ENCODE results near the gene SEC61A2. TPM values are rescaled to one million over a fixed set of nuclear protein-coding genes. Genes with fewer than 3 reads are reported as not detected.

SEC61A2 gene
- total and polyA plus RNA-seq, 2 experiments from 2014 or later = 8.7 to 17.6 TPM

GRCh38 chr10:12188656-12189055 lies 59.2 kb downstream of the SEC61A2 start (continued):
- TF ChIP-seq CTCF (conservative IDR thresholded peaks at IDR 0.05; ENCODE audit: low read depth in 2 of 2) (no peak), EZH2phosphoT487 (IDR thresholded peaks at IDR 0.05; ENCODE audit: unreplicated experiment) (no peak), ZNF331 (CRISPR knock-in tag; IDR thresholded peaks at IDR 0.05; ENCODE audit: low read depth) (no peak), ZNF462 (CRISPR knock-in tag; IDR thresholded peaks at IDR 0.05) (no peak)

- Histone ChIP-seq H3K27ac (ENCODE audit: low read depth) (peak overlapping the region; percentile 17; the same call in 1 of the 2 replicates), H3K4me2 (no peak overlapping the region), H3K4me1 (ENCODE audit: insufficient read depth) (peaks cover 5% of the 10 kb centered on the region), H3K4me3 (no peak overlapping the region), H3K36me3 (ENCODE audit: insufficient read depth) (peaks cover 13% of the 10 kb centered on the region; the same call in 1 of the 2 replicates), H3F3A (replicated peaks; ENCODE audit: low read depth) (no peaks in the 10 kb centered on the region), H3K9me2 (ENCODE audit: insufficient read depth) (no peaks in the 10 kb centered on the region), H4K20me1 (replicated peaks; ENCODE audit: insufficient read depth) (peaks cover 34% of the 10 kb centered on the region), H2AFZ (no peak overlapping the region), H3K27me3 (ENCODE audit: insufficient read depth) (no peaks in the 10 kb centered on the region), H3K79me2 (replicated peaks; ENCODE audit: insufficient read depth) (peaks cover 82% of the 10 kb centered on the region)
- no peak overlapping the region for H3K4me3 Mint-ChIP-seq
- DNase-seq (ENCODE audit: low spot score) = no peak
- no peak for ATAC-seq
- H3K27ac Mint-ChIP-seq = peak overlapping the region; percentile 75
- H3K27me3 Mint-ChIP-seq (ENCODE audit: insufficient read depth, low read depth, poor library complexity) = peaks cover 4% of the 10 kb centered on the region
- H3K36me3 Mint-ChIP-seq (ENCODE audit: low read depth) = peaks cover 36% of the 10 kb centered on the region
- peaks cover 20% of the 10 kb centered on the region for H3K4me1 Mint-ChIP-seq
- 0 out of 3 replicates have a peak, but pooled peaks cover 3% of the 10 kb centered on the region for H3K9me3 Mint-ChIP-seq
- TF ChIP-seq CTCF (conservative IDR thresholded peaks at IDR 0.05; ENCODE audit: low read depth in 2 of 2) (no peak), CREB1 (CRISPR knock-in tag; IDR thresholded peaks at IDR 0.05; ENCODE audit: low read depth) (no peak), ETS1 (IDR thresholded peaks at IDR 0.05) (no peak), ZNF331 (CRISPR knock-in tag; IDR thresholded peaks at IDR 0.05; ENCODE audit: low read depth) (no peak), EZH2phosphoT487 (IDR thresholded peaks at IDR 0.05; ENCODE audit: unreplicated experiment) (no peak), ZNF114 (CRISPR knock-in tag; IDR thresholded peaks at IDR 0.05) (no peak), JUNB (IDR thresholded peaks at IDR 0.05; ENCODE audit: unreplicated experiment) (no peak), POLR2AphosphoS5 (IDR thresholded peaks at IDR 0.05; ENCODE audit: low read depth) (no peak)
These were observed 59.9 kb downstream of the SEC61A2 start for GRCh38 chr10:12189426-12189825.

All from GM23338 (cell line).